Upper lobe of left lung (tissue), 4 donors: ENCODE data around the gene SLC8B1.

Experiments used
- CTCF ChIP-seq, 6 experiments: fragments of 450-650 bp in 4 of 6; fragments of 200-600 bp in 2 of 6; sonication (generic) in 2 of 6; IDR thresholded peaks; one replicate each; pipeline ENCODE4 v1.5.1; 2016 to 2019; ENCODE audit warnings: antibody characterized with exemption in 6 of 6
- EP300 ChIP-seq, 4 donors: sonication (generic); formaldehyde crosslinking; IDR thresholded peaks; one replicate each; pipeline ENCODE4 v1.5.1; 2017; ENCODE audit warnings: antibody characterized with exemption in 4 of 4, control low read depth in 2 of 4
- POLR2A ChIP-seq, 4 donors: fragments of 450-650 bp; IDR thresholded peaks; one replicate each; pipeline ENCODE4 v1.5.1; 2016 to 2017; ENCODE audit warnings: antibody characterized with exemption in 4 of 4, mild to moderate bottlenecking in 2 of 4

DNA sequence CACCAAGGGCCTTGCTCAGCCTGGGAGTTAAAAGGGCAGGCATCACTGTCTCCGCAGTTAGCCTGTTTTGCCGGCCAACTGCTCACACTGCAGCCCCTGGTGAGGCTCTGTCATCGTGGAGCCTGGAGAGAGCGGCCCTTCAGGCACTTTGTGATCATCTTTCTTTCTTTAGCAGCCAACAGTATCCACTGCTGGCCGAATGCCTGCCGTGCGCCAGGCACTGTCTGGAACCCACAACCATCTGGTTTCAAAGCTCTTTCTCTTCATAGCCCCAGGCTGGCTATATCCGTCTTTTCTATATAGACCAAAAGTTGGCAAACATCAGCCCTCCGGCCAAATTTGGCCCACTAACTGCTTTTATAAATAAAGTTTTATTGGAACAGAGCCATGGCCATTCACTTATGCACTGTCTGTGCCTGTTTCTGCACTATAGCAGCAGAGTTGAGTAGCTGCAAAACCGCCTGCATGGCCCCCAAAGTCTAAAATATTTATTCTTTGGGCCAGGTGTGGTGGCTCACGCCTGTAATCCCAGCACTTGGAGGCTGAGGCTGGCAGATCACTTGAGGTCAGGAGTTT is 29.5 kb downstream of the SLC8B1 start:
- no peak for TF ChIP-seq CTCF (IDR thresholded peaks at IDR 0.05)
- TF ChIP-seq EP300 (IDR thresholded peaks at IDR 0.05) = no peak
- TF ChIP-seq POLR2A (IDR thresholded peaks at IDR 0.05) = no peak
